H1 (cell line): ENCODE data around the gene KCTD21.

Experiments
- EGR1 ChIP-seq: IDR thresholded peaks from 2 replicates; pipeline ENCODE4 v1.6.1; 2011; ENCODE audit warnings: low read depth, low read length, borderline replicate concordance
- EP300 ChIP-seq, 2 experiments: IDR thresholded peaks; 1 replicate in 1 of 2; 2 replicates in 1 of 2; pipeline ENCODE4 v1.6.1; 2011 to 2012; ENCODE audit warnings: low read depth in 2 of 2, low read length in 2 of 2, mild to moderate bottlenecking in 2 of 2, borderline replicate concordance in 1 of 2, inconsistent platforms in 1 of 2, moderate library complexity in 1 of 2
- PHF8 ChIP-seq: fragments of 200-600 bp; sonication (generic); conservative IDR thresholded peaks from 2 replicates; pipeline ENCODE4 v1.7.1; 2012; ENCODE audit warnings: low read depth, mild to moderate bottlenecking, inconsistent platforms, low read length, moderate library complexity
- POLR2A ChIP-seq, 2 experiments: IDR thresholded peaks; 1 replicate in 1 of 2; 2 replicates in 1 of 2; pipeline ENCODE4 v1.6.1; 2011; ENCODE audit warnings: low read depth in 2 of 2, low read length in 2 of 2, mild to moderate bottlenecking in 2 of 2; ENCODE audit errors: control extremely low read depth in 1 of 2
- RXRA ChIP-seq: IDR thresholded peaks from 2 replicates; pipeline ENCODE4 v1.6.1; 2011; ENCODE audit warnings: low read depth, mild to moderate bottlenecking, low read length, moderate library complexity; ENCODE audit not compliant: insufficient read depth
- TAF1 ChIP-seq: IDR thresholded peaks from 2 replicates; pipeline ENCODE4 v1.6.1; 2011; ENCODE audit warnings: mild to moderate bottlenecking, low read depth, low read length
- YY1 ChIP-seq: IDR thresholded peaks from 2 replicates; pipeline ENCODE4 v1.6.1; 2011; ENCODE audit warnings: low read depth, mild to moderate bottlenecking, low read length
- TF ChIP-seq, protein P1 (sequence below), 3 experiments: IDR thresholded peaks; 1 replicate in 2 of 3; 2 replicates in 1 of 3; pipeline versions ENCODE4 v1.5.1 to v1.6.1; 2011; ENCODE audit warnings: low read length in 3 of 3, mild to moderate bottlenecking in 3 of 3, inconsistent platforms in 2 of 3, low read depth in 1 of 3, moderate library complexity in 1 of 3; ENCODE audit not compliant: insufficient read depth in 1 of 3; ENCODE audit errors: control extremely low read depth in 1 of 3

DNA sequence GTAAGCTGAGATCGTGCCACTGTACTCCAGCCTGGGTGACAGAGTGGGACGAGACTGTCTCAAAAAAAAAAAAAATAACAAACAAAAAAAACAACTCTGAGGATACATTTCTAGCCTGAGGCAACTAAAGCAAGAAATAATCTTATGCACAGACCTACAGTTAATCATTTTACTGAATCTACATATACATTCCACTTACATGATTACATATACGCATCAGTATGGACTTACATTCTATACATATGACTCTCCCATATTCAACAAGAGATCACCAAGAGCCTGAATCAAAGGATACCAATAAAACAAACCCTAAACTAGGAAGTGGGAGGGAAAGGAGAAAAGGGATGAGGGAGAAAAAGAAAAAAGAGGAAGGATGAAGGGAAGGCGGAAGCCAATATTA, 50.1 kb downstream of the KCTD21 start:
- TF ChIP-seq POLR2A (IDR thresholded peaks at IDR 0.05; ENCODE audit: control extremely low read depth in 1 of 2, low read depth in 2 of 2, low read length in 2 of 2), result no peak
- TF ChIP-seq, protein P1, sequence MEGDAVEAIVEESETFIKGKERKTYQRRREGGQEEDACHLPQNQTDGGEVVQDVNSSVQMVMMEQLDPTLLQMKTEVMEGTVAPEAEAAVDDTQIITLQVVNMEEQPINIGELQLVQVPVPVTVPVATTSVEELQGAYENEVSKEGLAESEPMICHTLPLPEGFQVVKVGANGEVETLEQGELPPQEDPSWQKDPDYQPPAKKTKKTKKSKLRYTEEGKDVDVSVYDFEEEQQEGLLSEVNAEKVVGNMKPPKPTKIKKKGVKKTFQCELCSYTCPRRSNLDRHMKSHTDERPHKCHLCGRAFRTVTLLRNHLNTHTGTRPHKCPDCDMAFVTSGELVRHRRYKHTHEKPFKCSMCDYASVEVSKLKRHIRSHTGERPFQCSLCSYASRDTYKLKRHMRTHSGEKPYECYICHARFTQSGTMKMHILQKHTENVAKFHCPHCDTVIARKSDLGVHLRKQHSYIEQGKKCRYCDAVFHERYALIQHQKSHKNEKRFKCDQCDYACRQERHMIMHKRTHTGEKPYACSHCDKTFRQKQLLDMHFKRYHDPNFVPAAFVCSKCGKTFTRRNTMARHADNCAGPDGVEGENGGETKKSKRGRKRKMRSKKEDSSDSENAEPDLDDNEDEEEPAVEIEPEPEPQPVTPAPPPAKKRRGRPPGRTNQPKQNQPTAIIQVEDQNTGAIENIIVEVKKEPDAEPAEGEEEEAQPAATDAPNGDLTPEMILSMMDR (IDR thresholded peaks at IDR 0.05; ENCODE audit: control extremely low read depth in 1 of 3, insufficient read depth in 1 of 3, low read depth in 1 of 3, low read length in 3 of 3), result no peak
- no peak for TF ChIP-seq EP300 (IDR thresholded peaks at IDR 0.05; ENCODE audit: borderline replicate concordance in 1 of 2, low read depth in 2 of 2, low read length in 2 of 2)
- TF ChIP-seq PHF8, result no peak
- no peak for TF ChIP-seq TAF1
- TF ChIP-seq RXRA, result no peak
- TF ChIP-seq YY1, result no peak
- TF ChIP-seq EGR1, result no peak
